Activated T-helper 2 cell treated with anti-CD3 and anti-CD28 coated beads, Interferon-gamma antibody, Interleukin-2, Interleukin-4, amounts not matched to agents 10 μg/mL and 5 μg/mL and 100 μg/mL, durations not matched to agents 14 hours and 24 hours and 36 hours (primary cell): Measurements from ENCODE around the gene PI4KB. TPM values are rescaled to one million over a fixed set of nuclear protein-coding genes. Genes with fewer than 3 reads are reported as not detected.
"Not testable (repeated sequence)": the region's sequence is repeated elsewhere in the genome, so short reads cannot be mapped to it uniquely, and the experiment has no call there.

ENCODE experiments used
- DNase-seq: peaks from one replicate; pipeline ENCODE4 v3.0.0; 2021; ENCODE audit warnings: low spot score
- H3K27ac Mint-ChIP-seq: one replicate; pipeline ENCODE4 v1.8.0; 2021; ENCODE audit warnings: mixed read lengths
- H3K27me3 Mint-ChIP-seq: one replicate; pipeline ENCODE4 v1.8.0; 2021; ENCODE audit warnings: low read depth, mixed read lengths
- H3K36me3 Mint-ChIP-seq: one replicate; pipeline ENCODE4 v1.8.0; 2021; ENCODE audit warnings: low read depth, mixed read lengths
- H3K4me1 Mint-ChIP-seq: one replicate; pipeline ENCODE4 v1.8.0; 2021; ENCODE audit warnings: low read depth, mixed read lengths
- H3K4me3 Mint-ChIP-seq: one replicate; pipeline ENCODE4 v1.8.0; 2021; ENCODE audit warnings: low read depth, mild to moderate bottlenecking, moderate library complexity, mixed read lengths
- H3K9me3 Mint-ChIP-seq: one replicate; pipeline ENCODE4 v1.8.0; 2021; ENCODE audit warnings: mixed read lengths
- intact Hi-C: fragments of 100-400 bp; cut with micrococcal nuclease; formaldehyde crosslinking; loops from one replicate; pipeline ENCODE4 v1.15.1; 2023
- total RNA-seq: library from RNA; stranded (reverse); gene quantifications from 2 replicates; pipeline ENCODE4 v1.2.3, GENCODE V29; 2022

The PI4KB gene
- total RNA-seq, 1 donor from 2014 or later: 53.6 TPM

GRCh38 chr1:151362308-151363155 lies 35.3 kb upstream of the PI4KB start:
- no peak overlapping the region for H3K4me3 Mint-ChIP-seq
- intact Hi-C loops: no loop called here
- no peak overlapping the region for H3K27ac Mint-ChIP-seq
- H3K27me3 Mint-ChIP-seq: no peaks in the 10 kb centered on the region
- peaks cover 21% of the 10 kb centered on the region for H3K9me3 Mint-ChIP-seq
- H3K4me1 Mint-ChIP-seq: no peaks in the 10 kb centered on the region
- no peak for DNase-seq
- H3K36me3 Mint-ChIP-seq: no peaks in the 10 kb centered on the region

GRCh38 chr1:151361883-151362282 lies 34.7 kb upstream of the PI4KB start:
- H3K4me1 Mint-ChIP-seq: no peaks in the 10 kb centered on the region
- DNase-seq: no peak
- intact Hi-C loops: no loop called here
- H3K9me3 Mint-ChIP-seq: peaks cover 21% of the 10 kb centered on the region
- H3K27ac Mint-ChIP-seq: no peak overlapping the region
- no peaks in the 10 kb centered on the region for H3K27me3 Mint-ChIP-seq
- no peaks in the 10 kb centered on the region for H3K36me3 Mint-ChIP-seq
- no peak overlapping the region for H3K4me3 Mint-ChIP-seq

- H3K9me3 Mint-ChIP-seq: peaks cover 16% of the 10 kb centered on the region
- no peak overlapping the region for H3K27ac Mint-ChIP-seq
Measured at GRCh38 chr1:151356696-151357095, 29.5 kb upstream of the PI4KB start.

GRCh38 chr1:151352021-151352718 lies 25.0 kb upstream of the PI4KB start:
- H3K27me3 Mint-ChIP-seq: peaks cover 6% of the 10 kb centered on the region
- no peak overlapping the region for H3K4me3 Mint-ChIP-seq
- intact Hi-C loops: no loop called here
- peaks cover 9% of the 10 kb centered on the region for H3K4me1 Mint-ChIP-seq
- DNase-seq: no peak
- H3K9me3 Mint-ChIP-seq: peaks cover 9% of the 10 kb centered on the region
- peaks cover 8% of the 10 kb centered on the region for H3K36me3 Mint-ChIP-seq
- H3K27ac Mint-ChIP-seq: no peak overlapping the region

More at GRCh38 chr1:151356696-151357095, 29.5 kb upstream of the PI4KB start:
- Mint-ChIP-seq H3K4me1 (no peaks in the 10 kb centered on the region), H3K36me3 (peaks cover 8% of the 10 kb centered on the region), H3K27me3 (peaks cover 6% of the 10 kb centered on the region), H3K4me3 (no peak overlapping the region)
- no peak for DNase-seq
- intact Hi-C loops: no loop called here

DNA sequence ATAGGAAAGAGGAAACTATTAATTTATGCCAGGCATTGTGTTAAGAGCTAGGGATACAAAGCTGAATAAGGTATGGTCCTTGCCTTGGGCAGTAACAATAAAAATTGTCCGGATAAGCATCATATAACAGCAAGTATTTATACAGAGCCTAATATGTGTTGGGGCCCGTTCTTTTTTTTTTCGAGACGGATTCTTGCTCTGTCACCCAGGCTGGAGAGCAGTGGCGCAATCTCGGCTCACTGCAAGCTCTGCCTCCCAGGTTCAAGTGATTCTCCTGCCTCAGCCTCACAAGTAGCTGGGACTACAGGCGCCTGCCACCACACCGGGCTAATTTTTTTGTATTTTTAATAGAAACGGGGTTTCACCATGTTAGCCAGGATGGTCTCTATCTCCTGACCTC lies 23.1 kb upstream of the PI4KB start:
- intact Hi-C loops, H3K4me3 Mint-ChIP-seq, H3K27me3 Mint-ChIP-seq, DNase-seq, H3K27ac Mint-ChIP-seq, H3K9me3 Mint-ChIP-seq: not testable (repeated sequence)
- Mint-ChIP-seq H3K36me3 (peaks cover 20% of the 10 kb centered on the region), H3K4me1 (peaks cover 20% of the 10 kb centered on the region)

- no peak for DNase-seq
- peaks cover 29% of the 10 kb centered on the region for H3K4me1 Mint-ChIP-seq
- H3K27me3 Mint-ChIP-seq: no peaks in the 10 kb centered on the region
- peak overlapping the region; percentile 94 for H3K4me3 Mint-ChIP-seq
- H3K36me3 Mint-ChIP-seq: peaks cover 44% of the 10 kb centered on the region
- intact Hi-C loops: loop anchor here (1.0 to 5.0 kb wide), 5 partner anchors 20 to 150 kb away; partner anchors contain the start of genes PI4KB, PIP5K1A, PSMB4 and ZNF687
- peak overlapping the region; percentile 99 for H3K27ac Mint-ChIP-seq
- peaks cover 9% of the 10 kb centered on the region for H3K9me3 Mint-ChIP-seq
Measured at GRCh38 chr1:151347523-151348246, 20.5 kb upstream of the PI4KB start.

DNA sequence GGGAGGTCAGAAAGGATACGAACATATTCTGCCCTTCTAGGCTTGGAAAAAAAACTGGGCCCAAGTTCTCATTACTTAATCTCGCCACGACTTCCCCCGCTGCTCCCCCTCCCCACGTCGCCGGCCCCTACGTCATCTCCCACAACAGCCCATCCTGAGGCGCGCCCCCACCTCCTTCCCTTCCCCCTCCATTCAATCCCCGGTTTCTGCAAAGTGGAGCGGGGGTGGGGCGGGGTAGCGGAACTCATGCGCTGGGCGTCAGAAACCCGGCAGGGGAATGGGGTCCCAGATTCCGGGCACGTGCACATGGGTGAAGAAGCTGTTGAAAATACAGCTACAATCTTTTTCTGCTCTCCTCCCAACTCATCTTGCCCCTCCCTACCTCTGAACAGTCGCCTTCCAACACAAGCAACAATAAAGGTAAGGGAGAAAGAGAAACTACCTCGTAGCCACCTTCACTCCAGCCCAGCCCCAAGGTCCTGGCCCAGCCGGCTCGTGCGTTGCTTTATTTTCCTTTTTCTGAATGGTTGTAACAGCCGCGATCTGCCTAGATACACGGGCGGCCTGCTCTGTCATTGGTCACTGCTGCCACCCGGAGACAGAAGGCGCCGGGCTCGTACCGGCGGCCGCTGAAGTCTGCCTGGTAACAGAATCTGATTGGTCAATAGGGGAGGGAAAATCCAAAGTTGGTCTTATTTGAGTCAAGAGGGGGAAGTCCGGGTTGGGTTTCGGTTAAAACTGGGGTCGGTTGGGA lies 19.7 kb upstream of the PI4KB start, which contains the start of gene RFX5:
RFX5 (minus strand) TSS at position 484 of the 754 bp plus-strand sequence. CDS start 932 bp downstream, outside the sequence.
- Mint-ChIP-seq H3K27ac (peak within 1 kb of the TSS; percentile 99), H3K27me3 (no peaks in the 10 kb centered on the region), H3K36me3 (peaks cover 43% of the 10 kb centered on the region), H3K4me3 (peak within 1 kb of the TSS; percentile 94), H3K4me1 (peaks cover 29% of the 10 kb centered on the region), H3K9me3 (peaks cover 4% of the 10 kb centered on the region)
- peak; percentile 95 for DNase-seq
- intact Hi-C loops: loop anchor here (1.0 to 5.0 kb wide), 5 partner anchors 20 to 150 kb away; partner anchors contain the start of genes PI4KB, PIP5K1A, PSMB4 and ZNF687

DNA sequence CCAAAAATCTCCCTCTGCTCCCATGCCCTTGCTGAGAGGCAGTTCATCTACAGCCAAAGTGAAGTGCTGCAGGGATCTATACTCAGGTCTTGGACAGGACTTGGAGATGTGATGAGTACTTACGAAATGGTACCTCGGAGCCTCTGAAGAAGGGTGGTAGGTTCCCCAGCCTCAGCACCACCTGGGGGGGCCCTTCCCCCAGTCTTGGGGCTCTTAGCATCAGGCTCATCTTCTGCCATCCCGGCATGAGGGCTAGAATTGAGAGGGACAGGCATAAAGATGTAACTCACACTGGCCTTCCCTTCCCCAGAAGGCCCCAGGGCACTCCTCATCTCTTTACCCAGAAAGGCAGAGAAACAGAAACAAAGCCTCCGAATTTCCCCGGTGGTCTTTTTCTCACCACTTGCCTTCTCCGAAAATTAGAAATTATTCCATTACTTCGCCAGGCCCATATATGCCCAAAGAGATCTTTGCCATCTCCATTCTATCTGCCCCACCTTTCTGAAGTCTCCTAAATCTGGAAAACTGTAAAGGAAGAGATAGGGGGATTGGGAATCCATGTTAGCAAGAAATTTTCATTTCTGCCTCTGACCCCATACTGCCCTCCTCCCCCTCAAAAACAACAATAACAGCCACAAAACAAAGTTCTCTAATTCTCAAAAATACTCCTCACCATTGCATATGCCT lies 19.0 kb upstream of the PI4KB start:
- DNase-seq: no peak
- H3K9me3 Mint-ChIP-seq: no peaks in the 10 kb centered on the region
- H3K27me3 Mint-ChIP-seq: no peaks in the 10 kb centered on the region
- H3K4me3 Mint-ChIP-seq: peak overlapping the region; percentile 94
- H3K27ac Mint-ChIP-seq: peak overlapping the region; percentile 99
- intact Hi-C loops: loop anchor here (2.0 to 5.0 kb wide), 2 partner anchors 35 to 149 kb away; partner anchors contain the start of gene PIP5K1A
- peaks cover 29% of the 10 kb centered on the region for H3K4me1 Mint-ChIP-seq
- H3K36me3 Mint-ChIP-seq: peaks cover 41% of the 10 kb centered on the region

DNA sequence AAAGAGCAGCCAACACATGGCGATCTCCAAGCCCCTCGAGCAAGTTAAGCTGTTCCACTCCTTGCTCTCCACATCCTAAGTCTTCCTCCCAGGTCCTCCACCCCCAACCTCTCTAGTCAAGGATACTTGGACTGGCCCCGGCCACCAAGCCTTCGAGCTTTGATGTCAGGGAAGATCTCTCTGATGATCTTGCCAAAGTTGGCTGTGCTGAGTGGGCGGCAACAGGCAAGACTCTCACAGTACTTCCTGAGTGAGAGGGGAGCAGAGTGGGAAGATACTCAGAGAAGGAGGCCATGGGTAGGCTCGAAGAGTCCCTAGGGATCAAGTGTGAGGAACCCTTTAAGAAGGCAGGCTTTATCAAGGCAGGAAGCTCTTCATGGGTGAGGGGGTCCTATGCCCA lies 17.1 kb upstream of the PI4KB start:
- H3K4me3 Mint-ChIP-seq: no peak overlapping the region
- DNase-seq: no peak
- peaks cover 36% of the 10 kb centered on the region for H3K4me1 Mint-ChIP-seq
- H3K9me3 Mint-ChIP-seq: no peaks in the 10 kb centered on the region
- intact Hi-C loops: no loop called here
- peak overlapping the region; percentile 59 for H3K27ac Mint-ChIP-seq
- no peaks in the 10 kb centered on the region for H3K27me3 Mint-ChIP-seq
- peaks cover 46% of the 10 kb centered on the region for H3K36me3 Mint-ChIP-seq

DNA sequence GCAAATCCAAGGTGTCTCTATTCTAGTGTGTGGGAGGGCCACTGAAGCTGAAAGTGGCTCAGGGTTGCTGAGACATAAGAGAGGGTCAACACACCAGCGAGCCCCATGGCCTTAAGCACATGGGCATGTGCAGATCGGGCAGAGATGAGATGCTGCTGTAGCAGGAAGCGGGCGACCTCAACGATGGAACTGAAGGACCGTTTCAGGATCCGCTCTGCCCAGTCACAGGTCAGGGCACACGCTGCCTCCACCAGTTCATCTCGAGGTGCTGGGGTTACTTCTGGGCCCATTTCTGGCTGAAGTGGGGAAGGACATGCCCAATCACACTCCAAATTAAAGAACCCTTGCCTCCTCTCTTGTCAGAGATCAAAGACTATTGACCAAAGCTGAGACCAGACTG lies 16.4 kb upstream of the PI4KB start:
- Mint-ChIP-seq H3K36me3 (peaks cover 46% of the 10 kb centered on the region), H3K4me3 (no peak overlapping the region), H3K27ac (no peak overlapping the region), H3K4me1 (peaks cover 36% of the 10 kb centered on the region), H3K9me3 (no peaks in the 10 kb centered on the region), H3K27me3 (no peaks in the 10 kb centered on the region)
- intact Hi-C loops: no loop called here
- DNase-seq: no peak

DNA sequence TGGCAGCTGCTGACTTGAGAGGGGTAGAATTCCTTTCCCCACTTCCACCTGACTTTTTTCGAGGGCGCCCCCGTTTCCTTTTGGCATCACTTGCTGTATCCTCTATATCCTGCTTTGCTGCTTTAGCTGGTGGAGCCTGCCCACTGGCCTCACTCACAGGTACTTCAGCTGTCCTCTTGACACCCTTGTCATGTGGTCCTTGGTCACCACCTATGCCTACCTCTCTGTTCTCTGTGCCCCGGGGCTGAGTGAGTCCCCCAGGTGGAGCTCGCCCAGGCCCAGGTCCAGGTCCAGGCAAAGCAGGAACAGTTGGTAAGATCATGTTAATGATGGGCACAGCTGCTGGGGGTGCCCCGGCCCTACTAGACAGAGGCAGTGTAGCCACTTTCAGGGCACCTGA lies 15.4 kb upstream of the PI4KB start:
- no peak overlapping the region for H3K4me3 Mint-ChIP-seq
- H3K27me3 Mint-ChIP-seq: no peaks in the 10 kb centered on the region
- H3K36me3 Mint-ChIP-seq: peaks cover 46% of the 10 kb centered on the region
- peaks cover 30% of the 10 kb centered on the region for H3K4me1 Mint-ChIP-seq
- intact Hi-C loops: no loop called here
- no peaks in the 10 kb centered on the region for H3K9me3 Mint-ChIP-seq
- H3K27ac Mint-ChIP-seq: no peak overlapping the region
- no peak for DNase-seq
